Spinal cord (tissue), 10 donors: ENCODE measurements around the gene BRCA2. TPM values are rescaled to one million over a fixed set of nuclear protein-coding genes. Genes with fewer than 3 reads are reported as not detected.
A peak's percentile ranks its signal among the peaks of the same experiment; 100 is the strongest.

Experiments
- DNase-seq, 6 donors: peaks; one replicate each; pipeline versions ENCODE4 v3.0.0 to v3.0.0-alpha.2; 2013 to 2015; ENCODE audit warnings: low spot score in 6 of 6, low read depth in 4 of 6
- H3K27ac ChIP-seq: one replicate; pipeline ENCODE4 v1.5.1; 2013; ENCODE audit warnings: low read depth, low read length, control low read depth
- H3K27me3 ChIP-seq: one replicate; pipeline ENCODE4 v1.6.1; 2013; ENCODE audit warnings: low read length; ENCODE audit not compliant: control insufficient read depth, insufficient read depth
- H3K36me3 ChIP-seq: one replicate; pipeline ENCODE4 v1.6.1; 2013; ENCODE audit warnings: low read length; ENCODE audit not compliant: control insufficient read depth, insufficient read depth
- H3K4me1 ChIP-seq: one replicate; pipeline ENCODE4 v1.6.1; 2013; ENCODE audit warnings: low read length; ENCODE audit not compliant: control insufficient read depth, insufficient read depth
- H3K4me3 ChIP-seq: one replicate; pipeline ENCODE4 v1.5.1; 2013; ENCODE audit warnings: low read depth, low read length, control low read depth
- H3K9me3 ChIP-seq: one replicate; pipeline ENCODE4 v1.6.1; 2013; ENCODE audit warnings: low read length; ENCODE audit not compliant: control insufficient read depth, insufficient read depth
- WGBS: methylation state at CpG from one replicate; pipeline ENCODE4 v1.1.5; 2013; ENCODE audit warnings: missing lambda C conversion rate; ENCODE audit not compliant: insufficient coverage; 5-methylcytosine and 5-hydroxymethylcytosine counted together
- polyA plus RNA-seq, 2 donors: library from polyadenylated mRNA; unstranded; fragments of 120-200 nt; gene quantifications; one replicate each; pipeline ENCODE4 v1.2.1, GENCODE V29; 2013; ENCODE audit not compliant: insufficient read length in 2 of 2
- total RNA-seq, 2 donors: library from RNA; depleted of rRNA in 1 of 2; stranded (reverse); fragments of 120-200 nt in 1 of 2; fragments of >200 nt in 1 of 2; gene quantifications; one replicate each; pipeline versions ENCODE4 v1.2.3 to v1.2.4, GENCODE V29; 2013 to 2014
- donor health status: healthy.

BRCA2 gene
- total and polyA plus RNA-seq, 4 donors, result 4.1 to 7.0 (median 4.7) TPM

DNA sequence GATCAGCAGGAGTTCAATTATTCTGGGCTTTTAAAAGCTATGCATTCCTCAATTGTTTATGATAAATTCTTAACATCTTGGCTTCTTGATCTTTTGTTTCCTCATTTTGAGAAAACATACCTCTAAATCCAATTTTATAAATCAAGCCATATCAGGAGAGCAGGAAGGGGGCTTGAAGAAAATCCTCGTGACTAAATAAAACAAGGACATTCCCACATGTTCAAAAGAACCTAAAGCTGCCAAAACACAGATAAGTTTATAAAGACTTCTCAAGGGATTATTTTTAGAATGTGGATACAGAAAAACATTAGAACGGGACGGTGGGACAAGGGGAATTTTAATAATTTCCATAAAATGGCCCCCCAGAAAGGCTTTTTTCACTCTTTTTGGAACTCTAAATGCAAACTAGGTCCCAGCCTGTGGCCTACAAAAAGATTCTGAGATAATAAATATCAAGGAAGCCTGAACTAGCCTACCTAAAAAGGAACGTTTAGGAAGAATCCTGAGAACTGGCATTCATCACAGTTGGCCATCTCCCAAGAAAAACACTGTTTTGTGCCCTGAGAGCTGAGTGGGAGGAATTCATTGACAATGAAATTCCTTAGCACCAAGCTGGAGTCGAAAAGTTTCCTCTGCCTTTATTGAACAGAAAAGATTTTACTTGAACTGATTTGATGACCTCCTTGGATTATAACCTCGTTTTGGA lies 30.2 kb upstream of the BRCA2 start:
- Histone ChIP-seq H3K4me3 (no peak overlapping the region), H3K9me3 (no peaks in the 10 kb centered on the region), H3K27me3 (no peaks in the 10 kb centered on the region), H3K36me3 (peaks cover 10% of the 10 kb centered on the region), H3K27ac (peak overlapping the region; percentile 67), H3K4me1 (no peaks in the 10 kb centered on the region)
- WGBS, result 13% methylated on average over 1 of the region's 6 CpGs
- DNase-seq, result peak in 5 of 6 donors; percentile 35 to 80 (median 51)

DNA sequence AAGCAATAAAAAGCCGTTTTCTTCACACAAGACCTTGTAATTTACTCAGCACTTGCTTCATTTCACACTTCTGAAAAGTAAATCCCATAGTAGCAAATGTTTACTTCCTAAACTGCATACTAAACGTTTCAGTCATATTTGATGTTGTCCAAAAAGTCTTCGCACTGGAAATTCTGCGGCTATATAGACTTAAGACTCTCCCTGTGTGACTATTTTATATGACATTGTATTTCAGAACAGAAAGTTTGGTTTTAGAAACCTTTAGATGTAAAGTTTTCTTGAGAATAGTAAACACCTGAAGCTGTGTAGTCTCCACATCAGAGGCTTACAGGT lies 29.7 kb upstream of the BRCA2 start:
- no peak overlapping the region for H3K4me3 ChIP-seq
- peaks cover 11% of the 10 kb centered on the region for H3K36me3 ChIP-seq
- peak overlapping the region; percentile 67 for H3K27ac ChIP-seq
- 0% methylated on average over 1 of the region's 4 CpGs for WGBS
- DNase-seq, result no peak
- no peaks in the 10 kb centered on the region for H3K27me3 ChIP-seq
- no peaks in the 10 kb centered on the region for H3K4me1 ChIP-seq
- no peaks in the 10 kb centered on the region for H3K9me3 ChIP-seq

GRCh38 chr13:32297206-32297605 lies 18.1 kb upstream of the BRCA2 start:
- Histone ChIP-seq H3K27ac (no peak overlapping the region), H3K27me3 (no peaks in the 10 kb centered on the region), H3K4me1 (no peaks in the 10 kb centered on the region), H3K4me3 (no peak overlapping the region), H3K36me3 (peaks cover 6% of the 10 kb centered on the region), H3K9me3 (no peaks in the 10 kb centered on the region)
- DNase-seq, result no peak
- no CpG with 5 or more reads among the region's 2 CpGs for WGBS

GRCh38 chr13:32298695-32299094 lies 16.6 kb upstream of the BRCA2 start:
- WGBS, result 75% methylated on average over 4 of the region's 6 CpGs
- H3K4me3 ChIP-seq, result no peak overlapping the region

GRCh38 chr13:32299893-32300292 lies 15.4 kb upstream of the BRCA2 start:
- Histone ChIP-seq H3K27me3 (no peaks in the 10 kb centered on the region), H3K27ac (no peak overlapping the region), H3K4me3 (no peak overlapping the region), H3K4me1 (no peaks in the 10 kb centered on the region), H3K36me3 (peaks cover 4% of the 10 kb centered on the region), H3K9me3 (no peaks in the 10 kb centered on the region)
- no peak for DNase-seq
- WGBS, result 70% methylated on average over 2 of the region's 4 CpGs

More at GRCh38 chr13:32298695-32299094, 16.6 kb upstream of the BRCA2 start:
- no peaks in the 10 kb centered on the region for H3K9me3 ChIP-seq
- H3K27me3 ChIP-seq, result no peaks in the 10 kb centered on the region
- no peak for DNase-seq
- H3K36me3 ChIP-seq, result peaks cover 6% of the 10 kb centered on the region
- H3K27ac ChIP-seq, result no peak overlapping the region
- no peaks in the 10 kb centered on the region for H3K4me1 ChIP-seq

GRCh38 chr13:32300406-32300805 lies 14.9 kb upstream of the BRCA2 start:
- H3K27ac ChIP-seq, result no peak overlapping the region

DNA sequence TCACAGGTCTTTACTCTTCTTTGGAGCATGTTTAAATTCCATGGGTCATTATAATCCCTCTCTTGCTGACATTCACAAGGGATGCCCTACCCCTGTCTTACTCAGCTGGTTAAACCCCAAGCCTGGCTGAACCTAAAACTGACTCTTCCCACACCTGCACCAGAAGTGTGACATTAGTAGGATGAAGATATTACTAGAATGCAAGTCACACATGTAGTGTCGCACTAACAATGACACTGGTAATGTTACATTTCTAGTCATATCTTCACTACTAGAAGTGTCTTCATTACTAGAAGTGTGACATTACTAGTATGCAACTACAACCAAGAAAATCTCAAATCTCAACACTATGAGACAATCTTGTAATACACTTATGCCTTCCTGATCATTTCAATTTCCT lies 14.4 kb upstream of the BRCA2 start:
- H3K4me3 ChIP-seq, result no peak overlapping the region
- no peaks in the 10 kb centered on the region for H3K9me3 ChIP-seq
- no peaks in the 10 kb centered on the region for H3K36me3 ChIP-seq
- no peak overlapping the region for H3K27ac ChIP-seq
- WGBS, result no CpG with 5 or more reads among the region's 1 CpG
- no peaks in the 10 kb centered on the region for H3K27me3 ChIP-seq
- no peak for DNase-seq
- H3K4me1 ChIP-seq, result no peaks in the 10 kb centered on the region

More at GRCh38 chr13:32300406-32300805, 14.9 kb upstream of the BRCA2 start:
- no peaks in the 10 kb centered on the region for H3K9me3 ChIP-seq
- no peaks in the 10 kb centered on the region for H3K27me3 ChIP-seq
- peaks cover 1% of the 10 kb centered on the region for H3K36me3 ChIP-seq
- no peak overlapping the region for H3K4me3 ChIP-seq
- 73% methylated on average over 5 of the region's 8 CpGs for WGBS
- DNase-seq, result no peak
- H3K4me1 ChIP-seq, result no peaks in the 10 kb centered on the region

DNA sequence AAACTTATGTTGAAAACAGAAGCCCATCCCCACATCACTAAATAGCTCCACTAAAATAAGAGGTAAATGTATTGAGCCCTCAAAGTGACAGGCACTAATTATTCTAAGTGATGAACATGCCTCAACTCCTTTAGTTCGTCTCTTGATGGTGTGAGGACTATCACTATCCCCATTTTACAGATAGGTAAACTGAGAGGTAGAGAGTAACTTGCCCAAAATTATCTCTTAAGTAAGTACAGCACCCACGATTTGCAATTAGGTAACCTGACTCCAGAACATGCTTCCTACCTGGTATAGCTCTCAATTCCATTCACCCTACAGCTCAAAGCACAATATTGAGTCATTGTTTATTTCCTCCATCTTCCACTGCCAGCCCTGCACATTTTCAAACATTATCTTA lies 12.8 kb upstream of the BRCA2 start:
- H3K4me1 ChIP-seq, result no peaks in the 10 kb centered on the region
- no peak for DNase-seq
- H3K4me3 ChIP-seq, result no peak overlapping the region
- WGBS, result 100% methylated on average over 1 of the region's 2 CpGs
- no peaks in the 10 kb centered on the region for H3K27me3 ChIP-seq
- no peaks in the 10 kb centered on the region for H3K36me3 ChIP-seq
- no peaks in the 10 kb centered on the region for H3K9me3 ChIP-seq
- H3K27ac ChIP-seq, result no peak overlapping the region

- H3K4me3 ChIP-seq, result no peak overlapping the region
- H3K27ac ChIP-seq, result no peak overlapping the region
- no peak for DNase-seq
- H3K36me3 ChIP-seq, result no peaks in the 10 kb centered on the region
- no peaks in the 10 kb centered on the region for H3K9me3 ChIP-seq
- no peaks in the 10 kb centered on the region for H3K27me3 ChIP-seq
- no peaks in the 10 kb centered on the region for H3K4me1 ChIP-seq
These were observed 9.7 kb upstream of the BRCA2 start for GRCh38 chr13:32305646-32306045.

DNA sequence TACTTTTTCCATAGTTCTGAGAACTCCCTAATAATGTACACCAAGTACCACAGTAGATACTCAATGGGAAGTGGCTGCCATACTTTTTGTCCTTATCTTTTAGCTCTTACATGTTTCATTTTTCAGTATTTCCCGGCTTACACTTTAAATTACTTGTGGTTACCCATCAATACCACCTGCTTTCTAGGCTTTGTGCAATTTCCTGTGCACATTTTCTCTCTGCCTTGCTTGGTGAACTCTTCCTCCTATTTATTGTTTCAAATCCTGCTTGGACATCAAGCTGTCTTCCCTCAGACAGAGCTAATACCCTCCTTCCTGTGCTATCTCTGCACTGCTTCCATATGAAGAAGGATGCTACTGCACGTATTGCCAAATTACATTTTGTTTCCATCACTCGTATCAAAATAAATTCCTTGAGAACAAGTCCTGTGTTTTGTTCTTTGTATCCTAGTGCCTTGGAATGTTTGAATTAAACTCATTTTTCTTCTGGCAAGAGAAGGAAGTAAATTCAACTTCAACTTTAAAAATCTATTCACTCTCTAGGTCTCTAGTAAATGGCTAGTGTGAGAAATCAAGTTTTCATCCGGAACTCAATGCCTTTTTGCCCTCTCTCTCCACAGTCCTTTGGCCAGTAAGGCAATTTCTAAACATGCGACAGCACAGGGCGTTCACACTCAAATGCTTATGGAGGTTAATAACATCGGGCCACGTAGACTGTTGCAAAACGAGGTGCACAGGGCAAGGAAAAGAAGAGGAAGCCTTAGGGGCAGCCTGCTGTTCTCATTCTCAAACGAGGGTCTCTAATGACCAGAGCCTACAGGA lies 5.8 kb upstream of the BRCA2 start:
- Histone ChIP-seq H3K9me3 (no peaks in the 10 kb centered on the region), H3K4me1 (peaks cover 2% of the 10 kb centered on the region), H3K27ac (no peak overlapping the region), H3K4me3 (no peak overlapping the region), H3K27me3 (no peaks in the 10 kb centered on the region), H3K36me3 (no peaks in the 10 kb centered on the region)
- DNase-seq, result peak in 1 of 6 donors; percentile 25
- WGBS, result 38% methylated on average over 5 of the region's 10 CpGs
